Measurements from ENCODE around the gene MRNIP.
A peak's percentile ranks its signal among the peaks of the same experiment; 100 is the strongest.

Gene MRNIP

GRCh38 chr5:179869101-179869500, 10.5 kb upstream of the MRNIP start:
- POLR2A ChIA-PET (ENCODE audit: low non-redundant PET) = no interaction called here
- DNase-seq (ENCODE audit: low spot score) = no peak
- CTCF ChIA-PET = interaction anchor here (0.5 to 0.6 kb wide), 2 partner anchors 174 to 182 kb away, joined by 3 read pairs; no protein-coding TSS in a partner anchor

GRCh38 chr5:179868541-179868940, 9.9 kb upstream of the MRNIP start:
- DNase-seq (ENCODE audit: low spot score) = no peak
- H3K27ac ChIP-seq = peak overlapping the region; percentile 69
- TF ChIP-seq, protein P1, sequence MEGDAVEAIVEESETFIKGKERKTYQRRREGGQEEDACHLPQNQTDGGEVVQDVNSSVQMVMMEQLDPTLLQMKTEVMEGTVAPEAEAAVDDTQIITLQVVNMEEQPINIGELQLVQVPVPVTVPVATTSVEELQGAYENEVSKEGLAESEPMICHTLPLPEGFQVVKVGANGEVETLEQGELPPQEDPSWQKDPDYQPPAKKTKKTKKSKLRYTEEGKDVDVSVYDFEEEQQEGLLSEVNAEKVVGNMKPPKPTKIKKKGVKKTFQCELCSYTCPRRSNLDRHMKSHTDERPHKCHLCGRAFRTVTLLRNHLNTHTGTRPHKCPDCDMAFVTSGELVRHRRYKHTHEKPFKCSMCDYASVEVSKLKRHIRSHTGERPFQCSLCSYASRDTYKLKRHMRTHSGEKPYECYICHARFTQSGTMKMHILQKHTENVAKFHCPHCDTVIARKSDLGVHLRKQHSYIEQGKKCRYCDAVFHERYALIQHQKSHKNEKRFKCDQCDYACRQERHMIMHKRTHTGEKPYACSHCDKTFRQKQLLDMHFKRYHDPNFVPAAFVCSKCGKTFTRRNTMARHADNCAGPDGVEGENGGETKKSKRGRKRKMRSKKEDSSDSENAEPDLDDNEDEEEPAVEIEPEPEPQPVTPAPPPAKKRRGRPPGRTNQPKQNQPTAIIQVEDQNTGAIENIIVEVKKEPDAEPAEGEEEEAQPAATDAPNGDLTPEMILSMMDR (conservative IDR thresholded peaks at IDR 0.05; ENCODE audit: low read depth) = no peak
- CTCF ChIA-PET = interaction anchor here (0.6 kb wide), 1 partner anchor 175 kb away, joined by 3 read pairs; no protein-coding TSS in a partner anchor
- POLR2A ChIA-PET (ENCODE audit: low non-redundant PET) = interaction anchor here (0.6 kb wide), 1 partner anchor 1329 kb away, joined by 3 read pairs; no protein-coding TSS in a partner anchor

More at GRCh38 chr5:179869101-179869500, 10.5 kb upstream of the MRNIP start:
- TF ChIP-seq, protein P1 (conservative IDR thresholded peaks at IDR 0.05; ENCODE audit: low read depth) = no peak
- peak overlapping the region; percentile 69 for H3K27ac ChIP-seq

DNA sequence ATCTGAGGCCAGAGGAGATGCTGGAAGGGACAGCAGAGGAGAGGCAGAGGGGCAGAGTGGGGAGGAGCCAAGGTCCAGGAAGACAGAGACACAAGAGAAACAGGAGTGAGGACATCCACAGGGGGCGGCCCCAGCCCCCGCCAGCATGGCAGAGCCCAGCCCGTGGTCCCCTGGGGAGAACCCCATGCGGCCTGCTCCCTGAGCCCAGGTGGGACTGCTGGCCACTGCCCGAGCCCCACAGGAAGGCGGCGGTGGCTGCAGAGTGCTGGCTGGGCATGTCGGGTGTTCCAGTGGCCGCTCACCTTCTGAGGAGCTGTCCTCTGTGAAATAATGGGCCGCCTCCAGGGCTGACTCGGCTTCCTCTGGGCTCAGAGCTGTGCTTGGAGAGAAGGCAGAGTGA, 8.9 kb upstream of the MRNIP start:
- CTCF ChIA-PET = interaction anchor here (0.6 kb wide), 1 partner anchor 31 kb away, joined by 4 read pairs; no protein-coding TSS in a partner anchor
- no peak for DNase-seq (ENCODE audit: low spot score)
- POLR2A ChIA-PET (ENCODE audit: low non-redundant PET) = no interaction called here

DNA sequence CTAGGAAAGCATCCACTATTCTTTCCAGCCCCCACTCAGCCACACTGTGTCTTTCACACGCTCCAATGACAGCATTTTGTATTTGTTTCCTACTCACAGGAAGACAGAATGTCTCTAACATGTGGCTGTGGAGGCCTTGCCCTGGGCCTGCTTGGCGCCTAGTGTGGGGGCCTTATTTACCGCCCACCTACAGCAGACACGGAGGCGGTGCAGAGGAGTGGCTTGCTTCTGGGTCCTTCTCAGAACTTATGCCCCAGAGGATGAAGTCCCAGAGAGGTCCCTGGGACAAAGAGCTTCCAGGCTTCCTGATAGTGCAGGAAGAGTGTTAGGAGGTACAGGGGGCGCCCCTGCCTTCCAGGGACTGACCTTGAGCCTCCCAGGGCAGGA, 8.5 kb upstream of the MRNIP start:
- ChIA-PET POLR2A (ENCODE audit: low non-redundant PET) (no interaction called here), CTCF (no interaction called here)
- H3K27ac ChIP-seq = peak overlapping the region; percentile 69
- no peak for DNase-seq (ENCODE audit: low spot score)
- TF ChIP-seq, protein P1 (conservative IDR thresholded peaks at IDR 0.05; ENCODE audit: low read depth) = no peak

More for the DNA sequence above, 8.9 kb upstream of the MRNIP start:
- H3K27ac ChIP-seq = peak overlapping the region; percentile 69
- TF ChIP-seq, protein P1 (conservative IDR thresholded peaks at IDR 0.05; ENCODE audit: low read depth) = no peak

GRCh38 chr5:179866241-179867078, 7.8 kb upstream of the MRNIP start:
- ChIA-PET POLR2A (ENCODE audit: low non-redundant PET) (no interaction called here), CTCF (no interaction called here)
- TF ChIP-seq, protein P1 (conservative IDR thresholded peaks at IDR 0.05; ENCODE audit: low read depth) = no peak
- peak overlapping the region; percentile 69 for H3K27ac ChIP-seq
- no peak for DNase-seq (ENCODE audit: low spot score)

DNA sequence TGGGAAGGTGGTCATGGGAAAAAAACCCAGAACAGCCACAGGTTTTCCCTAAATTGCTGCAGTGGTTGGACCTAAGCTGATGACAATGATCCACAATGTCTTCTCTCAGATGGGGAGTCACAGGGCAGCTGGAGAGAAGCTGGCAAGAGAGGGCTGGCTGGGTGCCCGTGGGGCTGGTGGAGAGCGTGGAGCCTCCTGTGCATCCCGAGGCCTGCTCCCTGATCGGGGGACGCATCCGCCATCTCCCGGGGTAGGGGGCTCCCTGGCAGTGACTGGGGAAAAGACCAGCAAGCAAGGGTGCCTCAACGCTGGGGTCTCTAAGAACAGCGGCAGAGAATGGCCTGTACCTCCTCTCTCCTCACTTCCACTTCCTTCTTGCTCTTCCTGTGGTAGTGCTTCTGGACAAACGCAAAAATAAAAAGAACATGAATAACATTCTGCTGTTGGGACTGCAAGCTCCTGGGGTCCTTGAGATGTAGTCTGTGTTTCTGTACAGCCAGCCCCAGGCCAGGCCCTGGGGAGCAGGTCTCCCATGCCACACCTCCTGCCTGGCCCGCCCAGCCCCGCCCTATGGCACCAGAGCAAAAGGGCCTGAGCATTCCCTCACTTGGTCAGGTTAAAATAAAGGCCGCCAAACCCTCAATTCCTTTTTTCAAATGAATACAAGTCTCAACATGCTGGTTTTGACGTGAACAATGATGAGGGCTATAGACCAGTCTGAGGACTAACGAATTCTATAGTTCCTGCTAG, 7.0 kb upstream of the MRNIP start:
- peak overlapping the region; percentile 69 for H3K27ac ChIP-seq
- ChIA-PET CTCF (no interaction called here), POLR2A (ENCODE audit: low non-redundant PET) (no interaction called here)
- TF ChIP-seq, protein P1 (conservative IDR thresholded peaks at IDR 0.05; ENCODE audit: low read depth) = no peak
- DNase-seq (ENCODE audit: low spot score) = peak; percentile 60

Measured in RWPE1 (cell line).